OCI-LY7 (cell line): ENCODE data around the gene PDE6H. TPM values are rescaled to one million over a fixed set of nuclear protein-coding genes. Genes with fewer than 3 reads are reported as not detected.
A peak's percentile ranks its signal among the peaks of the same experiment; 100 is the strongest.

ENCODE experiments used
- BruUV-seq: library from RNA; stranded (reverse); fragments of 400-500 nt; replicated peaks from 2 replicates; lab custom pipeline; 2021; lab: Mats Ljungman, UMichigan
- CTCF ChIA-PET: fragments of 300-600 bp; sonication (Branson Sonifier 250); formaldehyde crosslinking; loops from one replicate; lab custom pipeline; 2022; ENCODE audit warnings: antibody characterized with exemption; ENCODE audit not compliant: unreplicated experiment; lab: Charles Lee
- POLR2A ChIA-PET: fragments of 300-600 bp; sonication (Branson Sonifier 250); formaldehyde crosslinking; loops from one replicate; lab custom pipeline; 2022; ENCODE audit warnings: antibody characterized with exemption; lab: Charles Lee
- DNase-seq: peaks from one replicate; pipeline ENCODE4 v3.0.0-alpha.2; 2015; ENCODE audit warnings: low spot score
- H2AFZ ChIP-seq: fragments of 200-600 bp; sonication (generic), shearing (Covaris generic); 2 replicates; pipeline ENCODE4 v1.6.1; 2014; ENCODE audit warnings: mild to moderate bottlenecking, antibody characterized with exemption, low read length, moderate library complexity
- H3K27ac ChIP-seq: fragments of 200-600 bp; sonication (generic); 2 replicates; pipeline ENCODE4 v1.5.1; 2014; ENCODE audit warnings: mixed run types, low read depth, mild to moderate bottlenecking, moderate library complexity, low read length, inconsistent platforms; ENCODE audit not compliant: poor library complexity, severe bottlenecking
- H3K36me3 ChIP-seq: fragments of 200-600 bp; sonication (generic); 2 replicates; pipeline ENCODE4 v1.6.1; 2014; ENCODE audit warnings: mild to moderate bottlenecking, antibody characterized with exemption, low read length, moderate library complexity, mixed read lengths; ENCODE audit not compliant: insufficient read depth
- H3K4me1 ChIP-seq: fragments of 200-600 bp; sonication (generic); 2 replicates; pipeline ENCODE4 v1.5.1; 2014; ENCODE audit warnings: mild to moderate bottlenecking, low read length; ENCODE audit not compliant: insufficient read depth, poor library complexity, severe bottlenecking
- H3K4me2 ChIP-seq: fragments of 200-600 bp; sonication (generic); 2 replicates; pipeline ENCODE4 v1.6.1; 2014; ENCODE audit warnings: mild to moderate bottlenecking, low read length
- H3K4me3 ChIP-seq: fragments of 200-600 bp; sonication (generic); 2 replicates; pipeline ENCODE4 v1.5.1; 2014; ENCODE audit warnings: mild to moderate bottlenecking, low read depth, low read length; ENCODE audit not compliant: poor library complexity, severe bottlenecking
- H3K79me2 ChIP-seq: fragments of 200-600 bp; sonication (generic); 2 replicates; pipeline ENCODE4 v1.6.1; 2016; ENCODE audit warnings: low read depth, mild to moderate bottlenecking, low read length, moderate library complexity, mixed read lengths; ENCODE audit not compliant: insufficient read depth
- H3K9me2 ChIP-seq: fragments of 200-600 bp; sonication (generic); 2 replicates; pipeline ENCODE4 v1.6.1; 2016; ENCODE audit warnings: mild to moderate bottlenecking, low read length, mixed read lengths; ENCODE audit not compliant: insufficient read depth
- H3K9me3 ChIP-seq: fragments of 200-600 bp; sonication (generic); 2 replicates; pipeline ENCODE4 v1.6.1; 2014; ENCODE audit warnings: mild to moderate bottlenecking, mixed run types, low read length, mixed read lengths
- H4K20me1 ChIP-seq: fragments of 200-600 bp; sonication (generic); 2 replicates; pipeline ENCODE4 v1.6.1; 2014; ENCODE audit warnings: mild to moderate bottlenecking, antibody characterized with exemption, low read length, moderate library complexity, mixed read lengths; ENCODE audit not compliant: insufficient read depth
- EZH2phosphoT487 ChIP-seq: fragments of 200-600 bp; sonication (generic); IDR thresholded peaks from 2 replicates; pipeline ENCODE4 v1.6.1; 2018; ENCODE audit warnings: low read depth, borderline replicate concordance, mild to moderate bottlenecking, mixed run types, antibody characterized with exemption, low read length, moderate library complexity, mixed read lengths
- intact Hi-C: fragments of 100-400 bp; cut with micrococcal nuclease; formaldehyde crosslinking; loops from one replicate; pipeline ENCODE4 v1.10.0; 2022; ENCODE audit not compliant: unreplicated experiment
- total RNA-seq, 2 experiments: library from RNA; depleted of rRNA in 1 of 2; stranded (reverse); fragments of >200 nt in 1 of 2; shearing (Covaris generic) in 1 of 2; gene quantifications; 2 replicates each; pipeline ENCODE4 v1.2.3, GENCODE V29; 2014 to 2022
- TF ChIP-seq, protein P1 (sequence below): fragments of 200-600 bp; sonication (generic); conservative IDR thresholded peaks from 2 replicates; pipeline ENCODE4 v1.5.1; 2014; ENCODE audit warnings: mild to moderate bottlenecking, antibody characterized with exemption, low read length, moderate library complexity, mixed read lengths

PDE6H gene
- total RNA-seq, 2 experiments from 2014 or later: not detected

DNA sequence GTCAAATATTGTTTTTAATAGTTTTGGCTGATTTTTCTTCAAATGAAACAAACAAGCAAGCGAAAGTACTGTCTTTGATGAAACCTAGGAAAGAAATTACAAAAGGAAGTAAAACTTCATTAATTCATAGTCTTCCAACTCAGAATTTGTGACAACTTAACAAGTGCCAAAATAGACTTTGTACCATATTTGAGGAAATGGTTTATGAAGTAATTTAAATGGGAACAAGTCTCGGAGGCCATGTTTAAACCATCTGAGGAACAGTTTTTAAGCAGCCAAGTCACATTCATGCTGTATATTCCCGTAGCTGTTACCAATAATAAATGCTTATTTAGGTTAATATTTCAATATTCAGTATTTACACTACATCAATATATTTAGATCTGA lies 10.7 kb upstream of the PDE6H start:
- no peaks in the 10 kb centered on the region for H3K9me2 ChIP-seq
- H3K9me3 ChIP-seq: no peaks in the 10 kb centered on the region
- H4K20me1 ChIP-seq: peaks cover 24% of the 10 kb centered on the region
- peak overlapping the region; percentile 94 for H3K4me2 ChIP-seq
- TF ChIP-seq, protein P1, sequence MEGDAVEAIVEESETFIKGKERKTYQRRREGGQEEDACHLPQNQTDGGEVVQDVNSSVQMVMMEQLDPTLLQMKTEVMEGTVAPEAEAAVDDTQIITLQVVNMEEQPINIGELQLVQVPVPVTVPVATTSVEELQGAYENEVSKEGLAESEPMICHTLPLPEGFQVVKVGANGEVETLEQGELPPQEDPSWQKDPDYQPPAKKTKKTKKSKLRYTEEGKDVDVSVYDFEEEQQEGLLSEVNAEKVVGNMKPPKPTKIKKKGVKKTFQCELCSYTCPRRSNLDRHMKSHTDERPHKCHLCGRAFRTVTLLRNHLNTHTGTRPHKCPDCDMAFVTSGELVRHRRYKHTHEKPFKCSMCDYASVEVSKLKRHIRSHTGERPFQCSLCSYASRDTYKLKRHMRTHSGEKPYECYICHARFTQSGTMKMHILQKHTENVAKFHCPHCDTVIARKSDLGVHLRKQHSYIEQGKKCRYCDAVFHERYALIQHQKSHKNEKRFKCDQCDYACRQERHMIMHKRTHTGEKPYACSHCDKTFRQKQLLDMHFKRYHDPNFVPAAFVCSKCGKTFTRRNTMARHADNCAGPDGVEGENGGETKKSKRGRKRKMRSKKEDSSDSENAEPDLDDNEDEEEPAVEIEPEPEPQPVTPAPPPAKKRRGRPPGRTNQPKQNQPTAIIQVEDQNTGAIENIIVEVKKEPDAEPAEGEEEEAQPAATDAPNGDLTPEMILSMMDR: no peak
- no peak for TF ChIP-seq EZH2phosphoT487
- H3K79me2 ChIP-seq: peaks cover 42% of the 10 kb centered on the region
- intact Hi-C loops: loop anchor here (5.0 to 10.0 kb wide), 2 partner anchors 347 to 805 kb away; no protein-coding TSS in a partner anchor
- H3K4me3 ChIP-seq: peak overlapping the region; percentile 72
- H3K4me1 ChIP-seq: peaks cover 40% of the 10 kb centered on the region
- peak overlapping the region; percentile 97 for H3K27ac ChIP-seq
- CTCF ChIA-PET: interaction anchor here (0.8 kb wide), 1 partner anchor 23 kb away, joined by 3 read pairs; no protein-coding TSS in a partner anchor
- H2AFZ ChIP-seq: peak overlapping the region; percentile 87
- BruUV-seq: TSS peak; percentile 98
- H3K36me3 ChIP-seq: peaks cover 32% of the 10 kb centered on the region
- POLR2A ChIA-PET: interaction anchor here (0.7 to 5.0 kb wide), 15 partner anchors 10 to 296 kb away, joined by 3 to 36 read pairs (median 3); partner anchors contain the start of genes C12orf60 and PDE6H
- DNase-seq: peak; percentile 51

DNA sequence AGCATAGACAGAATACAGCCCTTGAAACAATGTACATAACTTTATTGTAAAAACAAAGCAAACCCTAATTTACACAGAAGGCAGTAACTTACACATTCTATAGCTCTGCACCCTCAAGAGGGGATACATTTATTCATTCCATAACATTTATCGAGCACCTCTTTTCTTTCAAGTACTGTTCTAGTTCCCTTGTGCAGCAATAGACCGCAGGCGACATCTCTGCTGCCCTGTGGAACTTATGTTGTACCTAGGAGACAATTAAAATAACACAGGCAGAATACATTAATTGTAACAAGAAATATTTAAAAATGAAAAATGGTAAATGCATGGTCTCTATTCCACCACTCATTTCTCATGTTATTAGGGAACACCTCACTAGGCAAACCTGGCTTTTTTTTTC lies 10.0 kb upstream of the PDE6H start:
- Histone ChIP-seq H3K9me2 (no peaks in the 10 kb centered on the region), H3K36me3 (peaks cover 25% of the 10 kb centered on the region), H3K4me3 (peak overlapping the region; percentile 72), H4K20me1 (peaks cover 20% of the 10 kb centered on the region), H2AFZ (peak overlapping the region; percentile 87), H3K79me2 (peaks cover 36% of the 10 kb centered on the region), H3K27ac (peak overlapping the region; percentile 97), H3K4me1 (peaks cover 33% of the 10 kb centered on the region), H3K9me3 (no peaks in the 10 kb centered on the region), H3K4me2 (peak overlapping the region; percentile 94)
- TF ChIP-seq EZH2phosphoT487: no peak
- TF ChIP-seq, protein P1: no peak; the same call in 1 of the 2 replicates
- POLR2A ChIA-PET: interaction anchor here (0.6 to 5.0 kb wide), 11 partner anchors 9 to 803 kb away, joined by 3 to 36 read pairs (median 4); partner anchors contain the start of gene PDE6H
- CTCF ChIA-PET: no interaction called here
- no peak for DNase-seq
- no TSS peak for BruUV-seq
- intact Hi-C loops: loop anchor here (5.0 to 10.0 kb wide), 2 partner anchors 348 to 805 kb away; no protein-coding TSS in a partner anchor

GRCh38 chr12:14963520-14963919 lies 9.3 kb upstream of the PDE6H start:
- H4K20me1 ChIP-seq: peaks cover 13% of the 10 kb centered on the region; the same call in 1 of the 2 replicates
- no TSS peak for BruUV-seq
- intact Hi-C loops: loop anchor here (5.0 to 10.0 kb wide), 2 partner anchors 349 to 806 kb away; no protein-coding TSS in a partner anchor
- ChIA-PET POLR2A (interaction anchor here (0.6 to 5.0 kb wide), 7 partner anchors 9 to 545 kb away, joined by 3 to 36 read pairs (median 3); partner anchors contain the start of gene PDE6H), CTCF (no interaction called here)
- H3K79me2 ChIP-seq: peaks cover 29% of the 10 kb centered on the region
- H3K27ac ChIP-seq: peak overlapping the region; percentile 97
- DNase-seq: no peak
- H2AFZ ChIP-seq: peak overlapping the region; percentile 87; the same call in 1 of the 2 replicates
- H3K9me3 ChIP-seq: no peaks in the 10 kb centered on the region
- H3K4me1 ChIP-seq: peaks cover 26% of the 10 kb centered on the region
- H3K36me3 ChIP-seq: peaks cover 18% of the 10 kb centered on the region
- TF ChIP-seq, protein P1: no peak
- no peak for TF ChIP-seq EZH2phosphoT487
- H3K9me2 ChIP-seq: no peaks in the 10 kb centered on the region
- peak overlapping the region; percentile 94 for H3K4me2 ChIP-seq
- H3K4me3 ChIP-seq: peak overlapping the region; percentile 72
